ENCODE data around the gene MYO3B.
"Not testable (repeated sequence)": the region's sequence is repeated elsewhere in the genome, so short reads cannot be mapped to it uniquely, and the experiment has no call there.

The MYO3B gene

GRCh38 chr2:170467568-170468422 lies 289.8 kb downstream of the MYO3B start:
- DNase-seq (ENCODE audit: low read depth in 2 of 2) = no peak

- DNase-seq (ENCODE audit: low read depth in 2 of 2) = no peak
Observed at GRCh38 chr2:170468557-170468956, 290.6 kb downstream of the MYO3B start.

- DNase-seq (ENCODE audit: low read depth in 2 of 2) = not testable (repeated sequence)
Observed at GRCh38 chr2:170472498-170472897, 294.6 kb downstream of the MYO3B start.

- no peak for DNase-seq (ENCODE audit: low read depth in 2 of 2)
Observed at GRCh38 chr2:170475878-170476277, 297.9 kb downstream of the MYO3B start.

- DNase-seq (ENCODE audit: low read depth in 2 of 2) = no peak
Observed at GRCh38 chr2:170477630-170478029, 299.7 kb downstream of the MYO3B start.

DNA sequence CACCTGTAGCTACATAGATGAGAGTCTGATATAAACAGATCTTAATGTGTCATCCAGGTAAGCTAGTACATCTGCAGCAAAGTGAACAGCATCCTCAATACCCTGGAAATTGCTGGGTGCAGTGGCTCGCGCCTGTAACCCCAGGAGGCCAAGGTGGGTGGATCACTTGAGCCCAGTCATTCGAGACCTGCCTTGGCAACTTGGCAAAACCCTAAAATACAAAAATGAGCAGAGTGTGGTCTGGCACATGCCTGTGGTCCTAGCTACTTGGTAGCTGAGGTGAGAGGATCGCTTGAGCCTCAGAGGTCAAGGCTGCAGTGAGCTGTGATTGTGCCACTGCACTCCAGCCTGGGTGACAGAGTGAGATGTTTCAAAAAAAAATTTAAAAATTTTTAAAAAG lies 303.3 kb downstream of the MYO3B start:
- no peak for DNase-seq (ENCODE audit: low read depth in 2 of 2)

DNA sequence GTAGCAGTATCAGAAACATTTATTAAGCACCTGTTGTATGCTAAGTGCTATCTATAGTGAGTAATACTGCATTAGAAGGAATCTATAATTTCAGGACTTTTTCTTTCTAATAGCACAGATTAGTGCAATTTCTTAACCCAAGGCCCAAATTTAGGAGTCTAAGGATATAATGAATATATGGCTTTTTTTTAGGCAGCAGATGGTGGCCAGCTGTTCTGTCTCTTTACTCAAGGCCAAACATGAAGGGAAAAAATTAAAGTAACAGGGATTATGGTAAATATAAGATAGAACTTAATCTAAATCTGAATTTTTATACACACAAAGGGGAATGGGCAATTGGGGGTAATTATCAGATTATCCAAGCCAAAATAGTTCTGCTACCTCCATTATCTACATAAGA lies 306.6 kb downstream of the MYO3B start:
- no peak for DNase-seq (ENCODE audit: low read depth in 2 of 2)

DNA sequence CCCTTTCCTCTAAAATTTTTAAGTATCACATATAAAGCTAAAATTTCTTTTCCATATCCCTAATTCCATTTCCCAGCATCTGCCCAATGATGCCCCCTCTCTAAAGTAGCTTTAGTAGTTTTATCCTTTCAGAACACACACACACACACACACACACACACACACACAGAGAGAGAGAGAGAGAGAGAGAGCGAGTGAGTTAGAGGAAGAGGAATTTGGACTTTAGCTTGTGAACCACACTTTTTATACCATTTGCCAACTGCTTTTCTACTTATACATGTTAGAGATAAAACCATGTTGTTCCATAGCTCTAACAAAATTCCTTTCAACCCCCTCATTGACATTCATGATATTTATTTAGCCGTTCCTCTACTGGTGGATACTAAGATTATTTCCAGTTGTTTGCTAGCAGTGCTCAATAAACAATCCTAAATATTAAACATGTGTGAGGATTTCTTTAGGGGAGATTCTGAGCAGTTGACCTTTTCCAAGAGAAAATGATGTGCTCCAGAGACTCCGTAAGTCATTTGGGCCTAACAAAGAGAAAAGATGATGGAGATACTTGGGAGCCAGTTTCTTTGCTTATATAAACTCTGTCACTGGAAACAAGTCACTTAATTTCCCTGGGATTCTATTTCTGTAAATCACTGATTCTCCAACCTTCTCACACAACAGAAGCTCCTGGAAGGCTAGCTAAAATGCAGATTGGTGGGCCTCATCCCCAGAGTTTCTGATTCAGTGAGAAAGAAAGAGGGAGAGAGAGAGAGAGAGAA lies 307.5 kb downstream of the MYO3B start:
- no peak for DNase-seq (ENCODE audit: low read depth in 2 of 2)

- no peak for DNase-seq (ENCODE audit: low read depth in 2 of 2)
Observed at GRCh38 chr2:170486730-170487129, 308.8 kb downstream of the MYO3B start.

DNA sequence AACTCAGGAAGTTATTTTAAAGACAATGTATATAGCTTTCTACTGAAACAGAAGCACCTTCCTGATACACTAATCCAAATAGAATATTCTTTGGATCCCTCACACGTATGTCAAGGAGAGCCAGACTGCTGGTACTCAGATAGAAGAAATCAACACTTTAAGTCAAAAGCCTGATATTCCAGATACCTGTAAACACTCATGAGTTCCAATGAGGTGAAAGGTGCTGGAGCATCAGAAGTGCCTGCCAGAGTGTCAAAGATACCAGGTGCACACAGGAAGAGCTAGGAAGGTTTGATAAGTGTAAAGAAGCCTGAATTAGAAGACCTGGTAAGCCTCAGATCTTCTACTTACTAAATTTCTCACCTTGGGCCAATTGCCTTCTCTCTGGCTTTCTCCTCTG lies 310.9 kb downstream of the MYO3B start:
- DNase-seq (ENCODE audit: low read depth in 2 of 2) = no peak

DNA sequence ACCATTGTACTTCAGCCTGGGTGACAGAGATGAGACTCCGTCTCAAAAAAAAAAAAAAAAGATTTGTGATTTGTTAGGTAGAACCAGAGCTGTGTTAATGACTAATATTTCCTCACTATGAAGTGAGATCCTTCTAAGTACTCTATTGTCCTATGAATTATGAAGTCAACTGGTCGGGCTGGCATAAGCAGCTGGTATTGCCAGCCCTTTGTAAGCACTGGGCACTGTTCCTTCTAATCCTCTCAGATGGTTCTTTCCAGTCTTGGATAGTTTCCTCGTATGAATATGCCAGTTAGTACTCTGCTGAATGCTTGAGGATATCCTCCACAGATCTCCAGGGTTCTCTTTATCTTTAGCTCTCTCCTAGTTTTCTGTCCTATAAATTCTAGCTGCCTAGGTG lies 314.1 kb downstream of the MYO3B start:
- DNase-seq (ENCODE audit: low read depth in 2 of 2) = no peak

DNA sequence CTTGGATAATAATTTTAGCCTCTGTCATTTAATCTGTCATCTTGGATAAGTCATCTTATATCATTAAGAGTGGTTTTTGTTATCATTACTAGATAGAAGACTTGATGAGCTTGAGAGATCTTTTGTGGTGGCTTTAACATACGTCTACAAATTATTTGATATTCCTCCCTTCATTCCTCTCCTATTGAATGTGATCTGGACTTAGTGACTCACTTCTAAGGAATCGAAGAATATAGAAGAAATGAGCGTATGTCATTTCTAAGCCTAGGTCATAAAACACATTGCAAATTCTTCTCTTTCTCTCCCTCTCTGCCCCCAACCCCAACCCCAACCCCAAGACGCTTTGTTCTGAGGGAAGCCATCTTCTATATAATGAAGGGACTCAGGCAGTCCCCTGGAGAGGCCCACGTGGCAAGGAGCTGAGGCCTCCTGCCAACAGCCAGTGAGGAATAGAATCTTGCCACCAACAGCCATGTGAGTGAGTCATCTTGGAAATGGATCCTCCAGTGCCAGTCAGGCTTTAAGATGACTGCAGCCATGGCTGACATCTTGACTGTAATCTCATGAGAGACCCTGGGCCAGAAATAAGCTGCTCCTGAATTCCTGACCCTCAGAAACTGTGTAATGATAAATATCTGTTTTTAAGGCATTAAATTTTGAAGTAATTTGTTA lies 315.6 kb downstream of the MYO3B start:
- DNase-seq (ENCODE audit: low read depth in 2 of 2) = no peak

- DNase-seq (ENCODE audit: low read depth in 2 of 2) = no peak
Observed at GRCh38 chr2:170495896-170496295, 317.9 kb downstream of the MYO3B start.

GRCh38 chr2:170498619-170499018 lies 320.7 kb downstream of the MYO3B start:
- no peak for DNase-seq (ENCODE audit: low read depth in 2 of 2)

- DNase-seq (ENCODE audit: low read depth in 2 of 2) = no peak
Observed at GRCh38 chr2:170500104-170500503, 322.2 kb downstream of the MYO3B start.

- DNase-seq (ENCODE audit: low read depth in 2 of 2) = peak in 1 of 2 experiments; percentile 48
Observed at GRCh38 chr2:170500770-170501169, 322.8 kb downstream of the MYO3B start.

- DNase-seq (ENCODE audit: low read depth in 2 of 2) = no peak
Observed at GRCh38 chr2:170501421-170502043, 323.6 kb downstream of the MYO3B start.

GRCh38 chr2:170502361-170503130 lies 324.6 kb downstream of the MYO3B start:
- DNase-seq (ENCODE audit: low read depth in 2 of 2) = no peak

DNA sequence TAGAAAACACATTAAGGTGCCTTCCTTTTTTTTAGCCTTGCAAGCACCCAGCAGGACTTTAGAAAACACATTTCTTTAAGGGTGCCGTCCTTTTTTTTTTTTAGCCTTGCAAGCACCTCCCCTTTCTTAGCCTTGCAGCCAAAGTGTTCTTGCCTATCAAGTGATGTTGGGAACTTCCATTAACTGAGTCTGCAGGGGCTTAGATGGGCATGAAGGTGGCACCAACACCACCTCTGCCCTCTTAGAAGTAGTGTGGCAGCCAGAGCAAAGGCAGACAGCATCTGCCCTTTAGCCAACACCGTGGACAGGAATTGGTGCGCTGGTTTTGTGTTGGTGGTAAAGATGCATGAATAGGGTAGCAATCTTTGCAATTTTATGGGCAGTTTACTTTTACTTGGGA lies 325.6 kb downstream of the MYO3B start:
- DNase-seq (ENCODE audit: low read depth in 2 of 2) = no peak

GRCh38 chr2:170503971-170504809 lies 326.2 kb downstream of the MYO3B start:
- DNase-seq (ENCODE audit: low read depth in 2 of 2) = no peak

Measured in fibroblast of skin of left quadriceps (primary cell).